OCI-LY1 (cell line): Measurements from ENCODE around the gene FRMD1.

ENCODE experiments used
- H2AFZ ChIP-seq: fragments of 200-600 bp; sonication (generic), shearing (Covaris generic); 2 replicates; pipeline ENCODE4 v1.6.0; 2014; ENCODE audit warnings: antibody characterized with exemption, mild to moderate bottlenecking, low read length
- H3F3A ChIP-seq: fragments of 200-600 bp; sonication (generic), shearing (Covaris generic); 2 replicates; pipeline ENCODE4 v1.6.0; 2014; ENCODE audit warnings: mild to moderate bottlenecking, antibody characterized with exemption, low read length, moderate library complexity; ENCODE audit not compliant: insufficient read depth
- H3K27ac ChIP-seq: fragments of 200-600 bp; sonication (generic); 2 replicates; pipeline ENCODE4 v1.5.1; 2014; ENCODE audit warnings: low read length, mixed run types, mild to moderate bottlenecking, low read depth; ENCODE audit not compliant: poor library complexity, severe bottlenecking
- H3K27me3 ChIP-seq: fragments of 200-600 bp; sonication (generic); 2 replicates; pipeline ENCODE4 v1.6.0; 2014; ENCODE audit warnings: antibody characterized with exemption, mild to moderate bottlenecking, low read length, moderate library complexity; ENCODE audit not compliant: insufficient read depth
- H3K36me3 ChIP-seq: fragments of 200-600 bp; sonication (generic); 2 replicates; pipeline ENCODE4 v1.6.1; 2014; ENCODE audit warnings: mild to moderate bottlenecking, antibody characterized with exemption, low read length, moderate library complexity, mixed read lengths; ENCODE audit not compliant: insufficient read depth
- H3K4me1 ChIP-seq: fragments of 200-600 bp; sonication (generic); 2 replicates; pipeline ENCODE4 v1.5.1; 2014; ENCODE audit warnings: mild to moderate bottlenecking, low read length, moderate library complexity; ENCODE audit not compliant: insufficient read depth, severe bottlenecking
- H3K4me2 ChIP-seq: fragments of 200-600 bp; sonication (generic), shearing (Covaris generic); 2 replicates; pipeline ENCODE4 v1.6.1; 2014; ENCODE audit warnings: low read length
- H3K4me3 ChIP-seq: fragments of 200-600 bp; sonication (generic); 2 replicates; pipeline ENCODE4 v1.5.1; 2014; ENCODE audit warnings: low read length, low read depth, mild to moderate bottlenecking, mixed read lengths; ENCODE audit not compliant: poor library complexity, severe bottlenecking
- H3K79me2 ChIP-seq: fragments of 200-600 bp; shearing (Covaris generic); 2 replicates; pipeline ENCODE4 v1.6.1; 2016; ENCODE audit warnings: mixed run types, low read length, mixed read lengths; ENCODE audit not compliant: insufficient read depth
- H3K9ac ChIP-seq: fragments of 200-600 bp; sonication (generic), shearing (Covaris generic); 2 replicates; pipeline ENCODE4 v1.6.1; 2014; ENCODE audit warnings: mild to moderate bottlenecking, low read length, mixed read lengths
- H3K9me2 ChIP-seq: fragments of 200-600 bp; sonication (generic), shearing (Covaris generic); 2 replicates; pipeline ENCODE4 v1.6.1; 2014; ENCODE audit warnings: low read depth, mild to moderate bottlenecking, low read length, mixed read lengths
- H3K9me3 ChIP-seq: fragments of 200-600 bp; shearing (Covaris generic); 2 replicates; pipeline ENCODE4 v1.6.1; 2014; ENCODE audit warnings: low read length, mixed read lengths
- H4K20me1 ChIP-seq: fragments of 200-600 bp; sonication (generic), shearing (Covaris generic); 2 replicates; pipeline ENCODE4 v1.6.0; 2016; ENCODE audit warnings: mild to moderate bottlenecking, low read length; ENCODE audit not compliant: insufficient read depth
- EZH2 ChIP-seq: fragments of 200-600 bp; sonication (generic), shearing (Covaris generic); IDR thresholded peaks from 2 replicates; pipeline ENCODE4 v1.8.0; 2017; ENCODE audit warnings: borderline replicate concordance, mixed run types, mild to moderate bottlenecking, antibody characterized with exemption, low read length, moderate library complexity, mixed read lengths
- TF ChIP-seq, protein P1 (sequence below): fragments of 200-600 bp; sonication (generic), shearing (Covaris generic); IDR thresholded peaks from 2 replicates; pipeline ENCODE4 v1.5.1; 2017; ENCODE audit warnings: mild to moderate bottlenecking, antibody characterized with exemption, low read length, moderate library complexity, mixed read lengths

Gene FRMD1

DNA sequence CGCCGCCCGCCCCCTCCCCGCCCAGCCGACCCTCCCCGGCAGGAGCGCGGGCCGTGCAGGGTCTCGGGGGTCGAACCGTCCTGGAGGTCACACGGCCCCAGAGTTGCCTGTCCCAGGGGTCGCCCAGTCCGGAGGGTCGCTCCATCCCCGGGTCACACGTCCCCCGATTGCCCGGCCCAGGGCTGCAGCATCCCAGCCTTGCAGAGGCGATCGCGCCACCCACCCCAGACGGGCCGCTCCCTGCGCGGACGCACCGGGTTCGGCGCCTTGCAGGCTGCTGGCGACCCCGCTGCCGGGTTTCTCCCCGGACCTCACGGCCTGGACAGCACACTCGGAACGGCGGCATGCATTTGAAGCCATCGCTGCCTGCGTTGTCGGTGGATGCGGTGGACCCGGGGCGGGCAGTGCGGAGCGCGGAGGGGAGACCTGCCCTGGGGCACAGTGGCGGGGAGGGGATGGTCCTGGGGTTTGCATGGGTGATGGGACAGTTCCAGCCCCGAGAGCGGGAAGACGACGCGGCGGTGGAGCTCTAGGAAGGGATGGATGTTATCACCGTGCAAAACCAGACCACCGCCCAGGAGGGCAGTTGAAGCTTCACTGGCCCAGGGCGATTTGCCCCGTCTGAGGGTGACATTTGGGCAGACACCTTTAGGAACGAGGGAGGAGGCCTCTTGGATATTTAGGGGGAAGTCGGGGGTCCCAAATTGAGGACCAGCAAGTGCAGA is 22.7 kb upstream of the FRMD1 start:
- H3K4me1 ChIP-seq, result no peaks in the 10 kb centered on the region
- no peak overlapping the region for H3K27ac ChIP-seq
- no peak overlapping the region for H2AFZ ChIP-seq
- H3K4me3 ChIP-seq, result no peak overlapping the region
- peaks cover 4% of the 10 kb centered on the region for H3K27me3 ChIP-seq
- no peak overlapping the region for H3K4me2 ChIP-seq
- no peaks in the 10 kb centered on the region for H3K9me3 ChIP-seq
- TF ChIP-seq EZH2, result no peak
- TF ChIP-seq, protein P1, sequence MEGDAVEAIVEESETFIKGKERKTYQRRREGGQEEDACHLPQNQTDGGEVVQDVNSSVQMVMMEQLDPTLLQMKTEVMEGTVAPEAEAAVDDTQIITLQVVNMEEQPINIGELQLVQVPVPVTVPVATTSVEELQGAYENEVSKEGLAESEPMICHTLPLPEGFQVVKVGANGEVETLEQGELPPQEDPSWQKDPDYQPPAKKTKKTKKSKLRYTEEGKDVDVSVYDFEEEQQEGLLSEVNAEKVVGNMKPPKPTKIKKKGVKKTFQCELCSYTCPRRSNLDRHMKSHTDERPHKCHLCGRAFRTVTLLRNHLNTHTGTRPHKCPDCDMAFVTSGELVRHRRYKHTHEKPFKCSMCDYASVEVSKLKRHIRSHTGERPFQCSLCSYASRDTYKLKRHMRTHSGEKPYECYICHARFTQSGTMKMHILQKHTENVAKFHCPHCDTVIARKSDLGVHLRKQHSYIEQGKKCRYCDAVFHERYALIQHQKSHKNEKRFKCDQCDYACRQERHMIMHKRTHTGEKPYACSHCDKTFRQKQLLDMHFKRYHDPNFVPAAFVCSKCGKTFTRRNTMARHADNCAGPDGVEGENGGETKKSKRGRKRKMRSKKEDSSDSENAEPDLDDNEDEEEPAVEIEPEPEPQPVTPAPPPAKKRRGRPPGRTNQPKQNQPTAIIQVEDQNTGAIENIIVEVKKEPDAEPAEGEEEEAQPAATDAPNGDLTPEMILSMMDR, result no peak
- H3K36me3 ChIP-seq, result no peaks in the 10 kb centered on the region
- H4K20me1 ChIP-seq, result no peaks in the 10 kb centered on the region
- no peaks in the 10 kb centered on the region for H3K79me2 ChIP-seq
- H3K9ac ChIP-seq, result no peak overlapping the region
- H3K9me2 ChIP-seq, result no peaks in the 10 kb centered on the region
- no peaks in the 10 kb centered on the region for H3F3A ChIP-seq

DNA sequence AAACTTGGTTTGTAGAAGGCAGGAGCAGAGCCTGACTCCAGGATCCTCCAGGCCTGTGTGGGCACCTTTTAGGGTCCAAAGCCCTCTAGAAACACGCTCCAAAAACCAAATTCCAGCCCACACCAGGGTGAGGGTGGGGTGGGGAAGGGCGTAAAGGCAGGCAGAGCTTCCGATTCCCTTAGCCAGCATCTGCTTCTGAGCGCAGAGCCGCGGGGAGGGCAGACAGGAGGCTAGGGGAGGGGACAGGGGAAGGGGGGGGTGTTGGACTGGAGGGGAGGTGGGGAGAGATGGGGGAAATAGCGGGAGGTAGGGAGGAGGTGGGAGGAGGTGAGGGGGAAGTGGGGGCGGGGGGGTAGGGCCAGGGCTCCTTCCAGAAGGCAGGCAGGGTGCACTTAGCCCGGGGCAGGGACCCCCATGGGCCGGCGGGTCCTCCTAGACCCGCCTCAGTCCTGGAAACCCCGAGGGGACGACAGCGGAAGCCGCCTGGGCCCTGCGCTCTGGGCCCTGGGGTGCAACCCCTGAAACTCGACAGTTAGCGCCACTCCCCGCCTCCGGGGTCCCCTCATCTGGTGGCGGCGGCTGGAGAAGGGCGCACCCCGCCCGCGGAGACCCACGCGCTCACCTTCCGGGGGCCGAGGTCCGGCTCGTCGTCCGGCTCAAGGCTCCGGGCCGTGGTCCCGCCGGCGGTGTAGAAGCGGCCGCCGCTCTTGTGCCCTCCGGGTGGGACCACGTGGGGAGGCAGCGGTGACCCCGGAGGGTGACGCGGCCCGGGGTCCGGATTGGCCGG is 22.0 kb upstream of the FRMD1 start:
- no peaks in the 10 kb centered on the region for H4K20me1 ChIP-seq
- H3K9me2 ChIP-seq, result no peaks in the 10 kb centered on the region
- H3K27me3 ChIP-seq, result peaks cover 4% of the 10 kb centered on the region
- no peak overlapping the region for H3K4me3 ChIP-seq
- H3K4me1 ChIP-seq, result no peaks in the 10 kb centered on the region
- H3F3A ChIP-seq, result no peaks in the 10 kb centered on the region
- no peak overlapping the region for H3K9ac ChIP-seq
- no peaks in the 10 kb centered on the region for H3K9me3 ChIP-seq
- H3K79me2 ChIP-seq, result no peaks in the 10 kb centered on the region
- TF ChIP-seq EZH2, result no peak
- TF ChIP-seq, protein P1, result no peak
- no peak overlapping the region for H3K4me2 ChIP-seq
- H2AFZ ChIP-seq, result no peak overlapping the region
- no peaks in the 10 kb centered on the region for H3K36me3 ChIP-seq
- no peak overlapping the region for H3K27ac ChIP-seq

DNA sequence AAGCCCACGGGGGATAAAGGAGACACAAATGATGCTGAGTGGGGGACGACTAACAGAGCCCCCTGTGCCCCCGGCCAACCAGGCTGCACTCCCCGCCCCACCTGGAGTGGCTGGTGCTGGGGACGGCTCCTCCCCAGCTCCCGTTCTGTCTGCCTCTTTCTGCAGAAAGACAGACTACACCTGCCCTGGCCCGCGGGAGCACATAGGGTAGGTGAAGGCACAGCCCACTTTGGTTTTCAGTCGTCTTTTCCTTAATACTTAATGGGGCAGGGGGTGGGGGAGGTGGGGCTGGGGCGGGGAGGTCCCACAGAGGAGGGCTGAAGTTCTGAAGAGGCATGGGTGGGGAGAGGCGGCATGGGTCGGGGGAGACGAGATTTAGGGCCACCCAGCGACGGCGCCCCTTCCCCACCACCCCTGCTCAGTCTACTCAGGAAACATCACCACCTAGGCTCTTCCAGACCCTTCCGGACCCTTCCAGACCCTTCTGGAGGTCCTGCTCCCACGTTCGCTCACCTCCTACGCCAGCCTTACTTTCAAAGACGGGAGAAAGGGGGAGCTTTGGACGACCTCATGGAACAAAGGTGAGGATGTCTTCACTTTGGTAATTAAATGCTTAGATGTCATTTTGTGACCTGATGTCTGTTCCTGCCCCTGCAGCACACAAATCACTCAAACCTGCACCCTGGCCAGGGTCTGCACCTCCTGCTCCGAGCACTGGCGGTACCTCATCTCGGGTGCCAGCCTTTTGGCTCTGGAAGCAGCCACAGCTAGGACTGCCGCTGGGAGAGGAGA is 21.2 kb upstream of the FRMD1 start:
- H3K4me3 ChIP-seq, result no peak overlapping the region
- H3K36me3 ChIP-seq, result no peaks in the 10 kb centered on the region
- no peak overlapping the region for H2AFZ ChIP-seq
- no peak overlapping the region for H3K9ac ChIP-seq
- no peaks in the 10 kb centered on the region for H3K4me1 ChIP-seq
- H3K27ac ChIP-seq, result no peak overlapping the region
- H3K27me3 ChIP-seq, result peaks cover 4% of the 10 kb centered on the region
- H3K9me3 ChIP-seq, result no peaks in the 10 kb centered on the region
- no peaks in the 10 kb centered on the region for H3K79me2 ChIP-seq
- H3F3A ChIP-seq, result no peaks in the 10 kb centered on the region
- no peaks in the 10 kb centered on the region for H4K20me1 ChIP-seq
- H3K4me2 ChIP-seq, result no peak overlapping the region
- no peaks in the 10 kb centered on the region for H3K9me2 ChIP-seq
- TF ChIP-seq, protein P1, result no peak
- TF ChIP-seq EZH2, result no peak
